Activated CD4-positive, alpha-beta T cell treated with anti-CD3 and anti-CD28 coated beads, Interleukin-2, amount 10 ng/mL, durations not matched to agents 7 days and 5 days (primary cell): ENCODE results near the gene GDPD1. TPM values are rescaled to one million over a fixed set of nuclear protein-coding genes. Genes with fewer than 3 reads are reported as not detected.
"Not testable (repeated sequence)": the region's sequence is repeated elsewhere in the genome, so short reads cannot be mapped to it uniquely, and the experiment has no call there.

Experiments used
- CTCF ChIA-PET: fragments of 350-600 bp; sonication (Branson Sonifier 250); formaldehyde crosslinking; loops from one replicate; lab custom pipeline; 2021; ENCODE audit warnings: antibody characterized with exemption; lab: Charles Lee
- POLR2A ChIA-PET: fragments of 350-600 bp; sonication (Branson Sonifier 250); formaldehyde crosslinking; loops from one replicate; lab custom pipeline; 2021; ENCODE audit warnings: antibody characterized with exemption; lab: Charles Lee
- DNase-seq: peaks from one replicate; pipeline ENCODE4 v3.0.0-alpha.2; 2020
- H3K27ac Mint-ChIP-seq: one replicate; pipeline ENCODE4 v1.8.0; 2021; ENCODE audit warnings: mild to moderate bottlenecking, moderate library complexity, mixed read lengths
- H3K27me3 Mint-ChIP-seq: one replicate; pipeline ENCODE4 v1.8.0; 2021; ENCODE audit warnings: mixed read lengths
- H3K36me3 Mint-ChIP-seq: one replicate; pipeline ENCODE4 v1.8.0; 2021; ENCODE audit warnings: low read depth, mixed read lengths
- H3K4me1 Mint-ChIP-seq: one replicate; pipeline ENCODE4 v1.8.0; 2021; ENCODE audit warnings: mixed read lengths
- H3K4me3 Mint-ChIP-seq: one replicate; pipeline ENCODE4 v1.8.0; 2021; ENCODE audit warnings: mild to moderate bottlenecking, moderate library complexity, mixed read lengths
- H3K9me3 Mint-ChIP-seq: one replicate; pipeline ENCODE4 v1.8.0; 2021; ENCODE audit warnings: mixed read lengths
- total RNA-seq, 2 experiments: library from RNA; stranded (reverse); gene quantifications; one replicate each; pipeline ENCODE4 v1.2.3, GENCODE V29; 2021

The GDPD1 gene
- total RNA-seq, 2 experiments from 2014 or later: 2.2 to 2.5 TPM

- no peaks in the 10 kb centered on the region for H3K9me3 Mint-ChIP-seq
- DNase-seq: no peak
- no peaks in the 10 kb centered on the region for H3K4me1 Mint-ChIP-seq
- no peak overlapping the region for H3K27ac Mint-ChIP-seq
- no peaks in the 10 kb centered on the region for H3K36me3 Mint-ChIP-seq
- ChIA-PET CTCF (no interaction called here), POLR2A (no interaction called here)
- no peaks in the 10 kb centered on the region for H3K27me3 Mint-ChIP-seq
- H3K4me3 Mint-ChIP-seq: no peak overlapping the region
Observed at GRCh38 chr17:59260722-59261121, 40.4 kb downstream of the GDPD1 start.

GRCh38 chr17:59266745-59267144, 46.4 kb downstream of the GDPD1 start:
- H3K4me1 Mint-ChIP-seq: no peaks in the 10 kb centered on the region
- H3K27ac Mint-ChIP-seq: no peak overlapping the region
- CTCF ChIA-PET: interaction anchor here (0.6 to 1.7 kb wide), 3 partner anchors 16 to 48 kb away, joined by 3 to 4 read pairs (median 3); no protein-coding TSS in a partner anchor
- H3K4me3 Mint-ChIP-seq: no peak overlapping the region
- DNase-seq: no peak
- no peaks in the 10 kb centered on the region for H3K36me3 Mint-ChIP-seq
- H3K9me3 Mint-ChIP-seq: no peaks in the 10 kb centered on the region
- POLR2A ChIA-PET: no interaction called here
- H3K27me3 Mint-ChIP-seq: no peaks in the 10 kb centered on the region

GRCh38 chr17:59267776-59268175, 47.5 kb downstream of the GDPD1 start:
- no peaks in the 10 kb centered on the region for H3K4me1 Mint-ChIP-seq
- no peak overlapping the region for H3K27ac Mint-ChIP-seq
- DNase-seq: no peak
- ChIA-PET POLR2A (no interaction called here), CTCF (no interaction called here)
- H3K9me3 Mint-ChIP-seq: no peaks in the 10 kb centered on the region
- no peaks in the 10 kb centered on the region for H3K27me3 Mint-ChIP-seq
- no peak overlapping the region for H3K4me3 Mint-ChIP-seq
- no peaks in the 10 kb centered on the region for H3K36me3 Mint-ChIP-seq

- Mint-ChIP-seq H3K36me3 (no peaks in the 10 kb centered on the region), H3K9me3 (no peaks in the 10 kb centered on the region), H3K4me1 (peaks cover 3% of the 10 kb centered on the region), H3K27me3 (no peaks in the 10 kb centered on the region), H3K27ac (no peak overlapping the region), H3K4me3 (no peak overlapping the region)
- POLR2A ChIA-PET: no interaction called here
- CTCF ChIA-PET: no interaction called here
- no peak for DNase-seq
Observed at GRCh38 chr17:59275618-59276017, 55.3 kb downstream of the GDPD1 start.

GRCh38 chr17:59277031-59277430, 56.7 kb downstream of the GDPD1 start:
- ChIA-PET POLR2A (no interaction called here), CTCF (interaction anchor here (0.7 kb wide), 1 partner anchor 42 kb away, joined by 4 read pairs; no protein-coding TSS in a partner anchor)
- no peaks in the 10 kb centered on the region for H3K9me3 Mint-ChIP-seq
- no peak for DNase-seq
- H3K27ac Mint-ChIP-seq: peak overlapping the region; percentile 71
- no peaks in the 10 kb centered on the region for H3K27me3 Mint-ChIP-seq
- H3K36me3 Mint-ChIP-seq: no peaks in the 10 kb centered on the region
- H3K4me3 Mint-ChIP-seq: no peak overlapping the region
- peaks cover 3% of the 10 kb centered on the region for H3K4me1 Mint-ChIP-seq

GRCh38 chr17:59278406-59278805, 58.1 kb downstream of the GDPD1 start:
- Mint-ChIP-seq H3K36me3 (no peaks in the 10 kb centered on the region), H3K4me1 (peaks cover 3% of the 10 kb centered on the region), H3K27me3 (no peaks in the 10 kb centered on the region), H3K9me3 (no peaks in the 10 kb centered on the region), H3K27ac (no peak overlapping the region), H3K4me3 (no peak overlapping the region)
- POLR2A ChIA-PET: no interaction called here
- CTCF ChIA-PET: interaction anchor here (1.4 kb wide), 1 partner anchor 14 kb away, joined by 3 read pairs; no protein-coding TSS in a partner anchor
- DNase-seq: no peak

- no peak overlapping the region for H3K27ac Mint-ChIP-seq
- ChIA-PET CTCF (no interaction called here), POLR2A (no interaction called here)
- H3K36me3 Mint-ChIP-seq: no peaks in the 10 kb centered on the region
- H3K27me3 Mint-ChIP-seq: no peaks in the 10 kb centered on the region
- no peak overlapping the region for H3K4me3 Mint-ChIP-seq
- DNase-seq: no peak
- no peaks in the 10 kb centered on the region for H3K9me3 Mint-ChIP-seq
- no peaks in the 10 kb centered on the region for H3K4me1 Mint-ChIP-seq
Observed at GRCh38 chr17:59284317-59284716, 64.0 kb downstream of the GDPD1 start.

- no peak overlapping the region for H3K27ac Mint-ChIP-seq
- no peaks in the 10 kb centered on the region for H3K36me3 Mint-ChIP-seq
- H3K4me3 Mint-ChIP-seq: no peak overlapping the region
- no peak for DNase-seq
- ChIA-PET CTCF (no interaction called here), POLR2A (no interaction called here)
- H3K9me3 Mint-ChIP-seq: no peaks in the 10 kb centered on the region
- no peaks in the 10 kb centered on the region for H3K4me1 Mint-ChIP-seq
- peaks cover 5% of the 10 kb centered on the region for H3K27me3 Mint-ChIP-seq
Observed at GRCh38 chr17:59287452-59287851, 67.1 kb downstream of the GDPD1 start.

GRCh38 chr17:59287891-59288290, 67.6 kb downstream of the GDPD1 start:
- DNase-seq: no peak
- POLR2A ChIA-PET: no interaction called here
- no peaks in the 10 kb centered on the region for H3K36me3 Mint-ChIP-seq
- peaks cover 5% of the 10 kb centered on the region for H3K27me3 Mint-ChIP-seq
- H3K9me3 Mint-ChIP-seq: no peaks in the 10 kb centered on the region
- no peak overlapping the region for H3K27ac Mint-ChIP-seq
- H3K4me1 Mint-ChIP-seq: no peaks in the 10 kb centered on the region
- CTCF ChIA-PET: no interaction called here
- no peak overlapping the region for H3K4me3 Mint-ChIP-seq

GRCh38 chr17:59289981-59290301, 69.6 kb downstream of the GDPD1 start:
- Mint-ChIP-seq H3K27me3 (peaks cover 5% of the 10 kb centered on the region), H3K4me3 (no peak overlapping the region), H3K4me1 (no peaks in the 10 kb centered on the region), H3K9me3 (no peaks in the 10 kb centered on the region), H3K27ac (no peak overlapping the region), H3K36me3 (no peaks in the 10 kb centered on the region)
- POLR2A ChIA-PET: no interaction called here
- no peak for DNase-seq
- CTCF ChIA-PET: interaction anchor here (0.6 kb wide), 1 partner anchor 20 kb away, joined by 5 read pairs; no protein-coding TSS in a partner anchor

- H3K4me3 Mint-ChIP-seq, H3K27me3 Mint-ChIP-seq, POLR2A ChIA-PET, H3K27ac Mint-ChIP-seq, H3K4me1 Mint-ChIP-seq, DNase-seq, H3K9me3 Mint-ChIP-seq, H3K36me3 Mint-ChIP-seq: not testable (repeated sequence)
- CTCF ChIA-PET: interaction anchor here (0.6 kb wide), 1 partner anchor 20 kb away, joined by 5 read pairs; no protein-coding TSS in a partner anchor
Observed at GRCh38 chr17:59290302-59290998, 70.1 kb downstream of the GDPD1 start.

GRCh38 chr17:59292174-59292523, 71.8 kb downstream of the GDPD1 start:
- DNase-seq: no peak
- peaks cover 5% of the 10 kb centered on the region for H3K27me3 Mint-ChIP-seq
- no peaks in the 10 kb centered on the region for H3K36me3 Mint-ChIP-seq
- H3K4me3 Mint-ChIP-seq: no peak overlapping the region
- ChIA-PET POLR2A (no interaction called here), CTCF (interaction anchor here (1.3 to 1.6 kb wide), 2 partner anchors 13 to 744 kb away, joined by 3 read pairs; no protein-coding TSS in a partner anchor)
- H3K4me1 Mint-ChIP-seq: no peaks in the 10 kb centered on the region
- no peak overlapping the region for H3K27ac Mint-ChIP-seq
- no peaks in the 10 kb centered on the region for H3K9me3 Mint-ChIP-seq

GRCh38 chr17:59296190-59296589, 75.9 kb downstream of the GDPD1 start:
- Mint-ChIP-seq H3K36me3 (no peaks in the 10 kb centered on the region), H3K4me3 (no peak overlapping the region), H3K27ac (no peak overlapping the region), H3K27me3 (peaks cover 5% of the 10 kb centered on the region), H3K4me1 (no peaks in the 10 kb centered on the region), H3K9me3 (no peaks in the 10 kb centered on the region)
- no peak for DNase-seq
- ChIA-PET CTCF (no interaction called here), POLR2A (no interaction called here)

GRCh38 chr17:59298521-59298920, 78.2 kb downstream of the GDPD1 start:
- Mint-ChIP-seq H3K4me1 (no peaks in the 10 kb centered on the region), H3K9me3 (no peaks in the 10 kb centered on the region)

More at GRCh38 chr17:59298521-59298920, 78.2 kb downstream of the GDPD1 start:
- H3K4me3 Mint-ChIP-seq: no peak overlapping the region
- DNase-seq: no peak
- H3K27me3 Mint-ChIP-seq: peaks cover 6% of the 10 kb centered on the region
- ChIA-PET POLR2A (no interaction called here), CTCF (no interaction called here)
- no peaks in the 10 kb centered on the region for H3K36me3 Mint-ChIP-seq
- no peak overlapping the region for H3K27ac Mint-ChIP-seq
